GM19043 (cell line): ENCODE results near the gene TACC3.

Experiments used
- ATAC-seq: cut with Tn5 transposase; IDR thresholded peaks from one replicate; pipeline ENCODE4 v1.9.1; 2021; ENCODE audit warnings: low read depth; ENCODE audit not compliant: unreplicated experiment

The TACC3 gene

GRCh38 chr4:1721666-1722550 is 587 bp downstream of the TACC3 start:
- no peak for ATAC-seq

GRCh38 chr4:1722551-1723118 is 1.3 kb downstream of the TACC3 start:
- ATAC-seq = no peak

GRCh38 chr4:1723131-1723801 is 1.9 kb downstream of the TACC3 start:
- no peak for ATAC-seq

GRCh38 chr4:1725521-1725920 is 4.2 kb downstream of the TACC3 start:
- no peak for ATAC-seq

- ATAC-seq = no peak
Measured at GRCh38 chr4:1726146-1726934, 5.0 kb downstream of the TACC3 start.

GRCh38 chr4:1727117-1728031 is 6.1 kb downstream of the TACC3 start:
- ATAC-seq = no peak

- no peak for ATAC-seq
Measured at GRCh38 chr4:1728061-1728980, 7.0 kb downstream of the TACC3 start.

GRCh38 chr4:1730532-1731135 is 9.3 kb downstream of the TACC3 start:
- ATAC-seq = no peak

GRCh38 chr4:1731180-1731579 is 9.9 kb downstream of the TACC3 start:
- ATAC-seq = no peak

- ATAC-seq = no peak
Measured at GRCh38 chr4:1732911-1733310, 11.6 kb downstream of the TACC3 start.

GRCh38 chr4:1735215-1735614 is 13.9 kb downstream of the TACC3 start:
- no peak for ATAC-seq

GRCh38 chr4:1736812-1737211 is 15.5 kb downstream of the TACC3 start:
- no peak for ATAC-seq

- no peak for ATAC-seq
Measured at GRCh38 chr4:1737666-1738065, 16.3 kb downstream of the TACC3 start.

GRCh38 chr4:1738410-1738809 is 17.1 kb downstream of the TACC3 start:
- ATAC-seq = no peak

- ATAC-seq = no peak
Measured at GRCh38 chr4:1739358-1739757, 18.0 kb downstream of the TACC3 start.

GRCh38 chr4:1740021-1740545 is 18.8 kb downstream of the TACC3 start:
- no peak for ATAC-seq

GRCh38 chr4:1741208-1741607 is 19.9 kb downstream of the TACC3 start:
- no peak for ATAC-seq

- no peak for ATAC-seq
Measured at GRCh38 chr4:1743551-1743950, 22.2 kb downstream of the TACC3 start.
